ENCODE results near the gene PROM1.

GRCh38 chr4:15951781-15952180 lies 132.0 kb downstream of the PROM1 start:
- TF ChIP-seq CTCF (IDR thresholded peaks at IDR 0.05) (no peak), POLR2A (IDR thresholded peaks at IDR 0.05) (no peak), POLR2AphosphoS5 (IDR thresholded peaks at IDR 0.05) (no peak)
